Right atrium auricular region (tissue), 2 donors: ENCODE data around the gene ZBTB38. TPM values are rescaled to one million over a fixed set of nuclear protein-coding genes. Genes with fewer than 3 reads are reported as not detected.
A peak's percentile ranks its signal among the peaks of the same experiment; 100 is the strongest.

Experiments used
- DNase-seq: peaks from one replicate; pipeline ENCODE4 v3.0.0-alpha.2; 2019; ENCODE audit warnings: low spot score
- H3K27ac ChIP-seq, 2 donors: fragments of 200-600 bp; sonication (generic); 1 replicate in 1 of 2; 2 replicates in 1 of 2; pipeline ENCODE4 v1.5.1; 2016 to 2019
- H3K27me3 ChIP-seq, 2 donors: fragments of 200-600 bp; sonication (generic); one replicate each; pipeline versions ENCODE4 v1.5.1 to v1.6.0; 2017 to 2019
- H3K36me3 ChIP-seq: fragments of 200-600 bp; sonication (generic); one replicate; pipeline ENCODE4 v1.5.1; 2016
- H3K4me1 ChIP-seq, 2 donors: fragments of 200-600 bp; sonication (generic); one replicate each; pipeline versions ENCODE4 v1.5.1 to v1.6.0; 2017 to 2019
- H3K4me3 ChIP-seq, 2 donors: fragments of 200-600 bp; sonication (generic); 1 replicate in 1 of 2; 2 replicates in 1 of 2; pipeline ENCODE4 v1.5.1; 2017 to 2019; ENCODE audit warnings: mild to moderate bottlenecking in 1 of 2, moderate library complexity in 1 of 2
- H3K9me3 ChIP-seq, 2 donors: fragments of 200-600 bp; sonication (generic); one replicate each; pipeline ENCODE4 v1.5.1; 2019
- total RNA-seq, 2 donors: library from RNA; depleted of rRNA; stranded (reverse); fragments of >200 nt; gene quantifications; one replicate each; pipeline ENCODE4 v1.1.0, GENCODE V29; 2016
- TF ChIP-seq, protein P1 (sequence below), 2 donors: fragments of 200-600 bp; sonication (generic); IDR thresholded peaks; one replicate each; pipeline ENCODE4 v1.5.1; 2019; ENCODE audit warnings: antibody characterized with exemption in 2 of 2

ZBTB38 gene
- total RNA-seq, 2 donors from 2014 or later, result 120 to 127 TPM

DNA sequence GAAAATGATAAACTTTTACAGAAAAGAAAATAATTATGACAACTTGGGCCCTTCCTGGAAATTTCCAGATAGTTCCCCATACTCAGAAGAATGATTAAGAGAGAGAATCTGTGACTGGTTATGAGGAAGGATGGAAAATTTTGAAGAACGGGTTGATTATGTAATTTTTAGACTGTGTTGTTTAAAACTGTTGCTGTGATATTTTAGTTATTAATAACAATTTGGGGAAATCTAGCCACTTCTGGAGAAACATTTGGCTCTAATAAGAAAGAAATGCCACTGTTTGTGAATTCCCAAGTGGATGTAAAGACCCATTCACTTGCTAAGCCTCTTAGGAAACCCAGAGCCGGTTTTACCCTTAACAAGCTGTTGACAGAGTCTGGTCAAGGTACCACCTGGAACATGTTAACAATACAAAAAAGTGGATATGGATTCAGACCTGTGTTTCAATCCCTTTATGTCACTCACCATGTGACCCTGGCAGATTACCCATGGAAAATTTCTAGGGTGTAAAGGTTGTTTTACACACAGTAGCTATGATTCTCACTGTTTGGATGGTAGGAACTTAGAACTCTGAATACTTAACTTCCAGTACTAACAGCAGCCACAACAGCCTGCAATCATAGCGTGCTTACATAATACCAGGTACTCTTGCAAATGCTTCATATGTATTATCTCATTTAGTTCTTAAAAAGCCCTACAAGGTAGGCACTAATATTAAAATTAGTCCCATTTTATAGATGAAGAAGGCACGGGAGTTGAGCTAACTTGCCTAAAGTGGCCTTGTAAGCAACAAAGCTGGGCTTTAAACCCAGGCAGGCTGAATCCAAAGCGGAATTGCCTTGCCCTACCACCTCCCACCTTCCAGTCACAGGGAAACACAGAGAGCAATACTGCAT lies 32.0 kb downstream of the ZBTB38 start:
- no peaks in the 10 kb centered on the region for H3K27me3 ChIP-seq
- peaks cover 0 to 41% of the 10 kb centered on the region in 2 donors for H3K4me1 ChIP-seq
- H3K27ac ChIP-seq, result peak overlapping the region; percentile 98
- peaks cover 0 to 10% of the 10 kb centered on the region in 2 donors for H3K9me3 ChIP-seq
- no peak overlapping the region for H3K4me3 ChIP-seq
- TF ChIP-seq, protein P1, sequence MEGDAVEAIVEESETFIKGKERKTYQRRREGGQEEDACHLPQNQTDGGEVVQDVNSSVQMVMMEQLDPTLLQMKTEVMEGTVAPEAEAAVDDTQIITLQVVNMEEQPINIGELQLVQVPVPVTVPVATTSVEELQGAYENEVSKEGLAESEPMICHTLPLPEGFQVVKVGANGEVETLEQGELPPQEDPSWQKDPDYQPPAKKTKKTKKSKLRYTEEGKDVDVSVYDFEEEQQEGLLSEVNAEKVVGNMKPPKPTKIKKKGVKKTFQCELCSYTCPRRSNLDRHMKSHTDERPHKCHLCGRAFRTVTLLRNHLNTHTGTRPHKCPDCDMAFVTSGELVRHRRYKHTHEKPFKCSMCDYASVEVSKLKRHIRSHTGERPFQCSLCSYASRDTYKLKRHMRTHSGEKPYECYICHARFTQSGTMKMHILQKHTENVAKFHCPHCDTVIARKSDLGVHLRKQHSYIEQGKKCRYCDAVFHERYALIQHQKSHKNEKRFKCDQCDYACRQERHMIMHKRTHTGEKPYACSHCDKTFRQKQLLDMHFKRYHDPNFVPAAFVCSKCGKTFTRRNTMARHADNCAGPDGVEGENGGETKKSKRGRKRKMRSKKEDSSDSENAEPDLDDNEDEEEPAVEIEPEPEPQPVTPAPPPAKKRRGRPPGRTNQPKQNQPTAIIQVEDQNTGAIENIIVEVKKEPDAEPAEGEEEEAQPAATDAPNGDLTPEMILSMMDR (IDR thresholded peaks at IDR 0.05), result no peak
- no peak for DNase-seq
- H3K36me3 ChIP-seq, result peaks cover 23% of the 10 kb centered on the region

DNA sequence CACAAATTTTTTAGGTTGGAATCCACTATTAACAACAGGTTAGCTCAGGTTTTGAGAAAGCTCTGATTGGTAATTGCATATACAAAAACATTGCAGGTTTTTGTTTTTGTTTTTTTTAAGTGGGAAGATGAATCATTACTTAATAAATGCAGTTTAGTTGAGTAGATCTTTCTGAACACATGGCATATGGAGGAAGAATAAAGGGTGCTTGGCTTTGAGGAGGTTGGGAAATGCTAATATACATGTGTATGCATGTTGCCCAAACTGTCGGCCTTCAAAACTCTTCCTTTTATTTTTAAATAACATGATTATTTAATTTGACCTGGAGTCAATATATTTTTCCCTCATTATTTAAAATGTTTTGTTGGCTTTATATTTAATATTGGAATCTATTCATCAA lies 32.8 kb downstream of the ZBTB38 start:
- DNase-seq, result no peak
- Histone ChIP-seq H3K27ac (peak overlapping the region; percentile 98), H3K27me3 (no peaks in the 10 kb centered on the region), H3K4me3 (peak overlapping the region in 1 of 2 donors; percentile 74), H3K9me3 (peaks cover 0 to 9% of the 10 kb centered on the region in 2 donors), H3K4me1 (peaks cover 0 to 47% of the 10 kb centered on the region in 2 donors), H3K36me3 (peaks cover 31% of the 10 kb centered on the region)
- TF ChIP-seq, protein P1 (IDR thresholded peaks at IDR 0.05), result no peak

DNA sequence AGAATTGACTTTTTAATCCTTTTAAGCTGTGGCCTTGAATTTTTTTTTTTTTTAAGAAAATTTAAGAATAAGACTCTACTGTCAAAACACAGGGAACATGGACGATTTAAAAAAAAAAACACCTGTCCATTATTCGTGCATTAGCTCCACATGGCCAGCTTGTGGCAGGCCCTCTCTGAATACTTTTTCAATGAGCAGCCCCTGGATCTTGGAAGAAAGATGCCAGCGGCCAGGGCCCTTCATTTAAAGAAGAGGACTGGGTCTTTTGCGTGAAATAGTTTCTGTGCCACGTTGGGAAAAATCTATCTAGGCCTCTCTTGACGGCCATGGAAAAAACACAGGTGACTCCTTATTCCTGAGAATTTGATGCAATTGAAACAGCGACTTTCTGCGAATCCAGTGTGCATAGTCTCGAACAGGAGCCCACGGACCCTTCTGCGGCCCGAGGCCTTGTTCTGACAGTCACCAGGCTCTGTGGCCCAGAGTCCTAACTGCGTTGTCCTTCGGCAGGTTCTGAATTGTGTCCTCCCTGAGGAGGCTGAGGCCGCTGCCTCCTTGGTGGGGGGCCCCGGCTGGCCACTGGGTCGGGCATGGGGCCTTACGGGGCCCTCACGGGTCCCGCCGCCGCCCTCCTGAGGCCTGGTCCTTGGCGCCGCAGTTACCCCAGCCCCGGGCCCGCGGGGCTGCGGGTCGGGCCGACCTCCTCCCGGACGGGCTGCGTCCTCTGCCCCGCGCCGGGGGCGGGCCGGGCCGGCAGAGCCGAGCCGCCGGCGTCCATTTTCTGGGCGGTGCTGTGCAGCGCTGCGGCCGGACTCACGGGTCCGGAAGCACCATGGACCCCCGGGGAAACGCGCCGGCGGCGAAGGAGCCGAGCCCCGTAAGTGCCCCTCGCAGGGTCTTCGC lies 33.5 kb downstream of the ZBTB38 start:
- H3K36me3 ChIP-seq, result peaks cover 34% of the 10 kb centered on the region
- no peaks in the 10 kb centered on the region for H3K27me3 ChIP-seq
- peaks cover 0 to 54% of the 10 kb centered on the region in 2 donors for H3K4me1 ChIP-seq
- TF ChIP-seq, protein P1 (IDR thresholded peaks at IDR 0.05), result peak in 1 of 2 donors; percentile 18
- DNase-seq, result no peak
- peak overlapping the region; percentile 98 for H3K27ac ChIP-seq
- peak overlapping the region; percentile 70 to 74 for H3K4me3 ChIP-seq
- H3K9me3 ChIP-seq, result peaks cover 0 to 2% of the 10 kb centered on the region in 2 donors

DNA sequence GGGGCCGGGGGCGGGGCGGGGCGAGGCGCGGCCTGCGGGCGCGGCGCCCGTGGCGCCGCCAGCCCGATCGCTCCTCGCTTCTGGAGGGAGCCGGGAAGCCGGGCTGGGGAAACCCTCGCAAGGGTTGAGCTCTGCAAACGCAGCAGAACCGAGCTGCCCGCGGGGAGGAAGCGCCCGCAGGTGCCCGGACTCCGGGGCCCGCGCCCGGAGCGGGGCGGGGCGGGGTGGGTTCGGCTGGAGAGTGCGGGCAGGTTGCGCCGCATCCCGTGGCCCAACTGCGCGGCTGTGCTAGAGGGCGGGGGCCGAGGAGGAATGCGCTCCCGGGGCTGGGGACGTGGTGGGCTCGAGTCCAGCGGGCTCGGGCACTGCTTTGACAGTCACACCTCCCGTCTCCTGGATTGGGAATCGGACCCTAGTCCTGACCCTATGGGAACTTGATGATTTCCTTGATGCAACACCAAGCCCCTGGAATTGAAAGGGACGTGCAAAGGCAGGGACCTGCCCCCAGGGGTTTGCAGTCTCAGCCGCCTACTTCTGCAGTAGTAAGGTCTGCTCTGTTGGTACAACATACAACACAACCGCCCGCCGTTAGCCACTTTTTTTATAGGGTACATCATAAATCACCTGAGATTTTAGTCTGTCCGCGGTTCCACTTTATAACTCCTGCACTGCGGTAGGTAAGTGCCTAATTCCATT lies 34.3 kb downstream of the ZBTB38 start:
- Histone ChIP-seq H3K9me3 (no peaks in the 10 kb centered on the region), H3K4me1 (peaks cover 0 to 61% of the 10 kb centered on the region in 2 donors)
- DNase-seq, result peak; percentile 71

DNA sequence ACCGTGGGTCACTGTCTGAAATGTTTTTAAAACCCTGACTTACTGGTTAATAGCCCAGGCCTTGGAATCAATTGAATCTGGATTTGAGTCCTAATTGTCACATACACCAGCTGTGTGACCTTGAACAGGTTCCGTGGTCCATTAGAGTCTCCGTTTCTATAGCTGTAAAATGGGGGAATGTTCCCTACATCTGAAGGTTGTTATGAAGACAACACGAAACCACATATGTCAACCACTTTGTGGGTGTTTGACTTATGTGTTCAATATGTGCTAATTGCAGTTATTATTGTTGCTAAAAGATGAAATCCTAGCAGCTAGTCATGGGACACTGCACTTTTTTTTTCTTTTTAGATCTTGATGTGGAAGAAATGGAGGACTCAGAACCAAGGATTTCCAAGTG lies 35.3 kb downstream of the ZBTB38 start:
- H3K9me3 ChIP-seq, result no peaks in the 10 kb centered on the region
- no peaks in the 10 kb centered on the region for H3K27me3 ChIP-seq
- H3K4me3 ChIP-seq, result peak overlapping the region; percentile 70 to 74
- peaks cover 31% of the 10 kb centered on the region for H3K36me3 ChIP-seq
- H3K27ac ChIP-seq, result peak overlapping the region; percentile 98
- peaks cover 0 to 65% of the 10 kb centered on the region in 2 donors for H3K4me1 ChIP-seq
- DNase-seq, result no peak
- TF ChIP-seq, protein P1 (IDR thresholded peaks at IDR 0.05), result no peak

More for the DNA sequence above, 34.3 kb downstream of the ZBTB38 start:
- Histone ChIP-seq H3K36me3 (peaks cover 31% of the 10 kb centered on the region), H3K27me3 (no peaks in the 10 kb centered on the region), H3K27ac (peak overlapping the region; percentile 98), H3K4me3 (peak overlapping the region; percentile 70 to 74)
- TF ChIP-seq, protein P1 (IDR thresholded peaks at IDR 0.05), result peak in 1 of 2 donors; percentile 21
